ENCODE results near the gene TNS3. TPM values are rescaled to one million over a fixed set of nuclear protein-coding genes. Genes with fewer than 3 reads are reported as not detected.

TNS3 gene
- total RNA-seq, 1 donor from 2014 or later: 4.6 TPM

GRCh38 chr7:47337531-47337930, 244.4 kb downstream of the TNS3 start:
- ATAC-seq: peak; percentile 68

- ATAC-seq: no peak
Measured at GRCh38 chr7:47336472-47337425, 245.2 kb downstream of the TNS3 start.

- ATAC-seq: peak; percentile 84
Measured at GRCh38 chr7:47335557-47336471, 246.1 kb downstream of the TNS3 start.

- ATAC-seq: no peak
Measured at GRCh38 chr7:47335071-47335470, 246.8 kb downstream of the TNS3 start.

- ATAC-seq: no peak
Measured at GRCh38 chr7:47333959-47334358, 248.0 kb downstream of the TNS3 start.

- no peak for ATAC-seq
Measured at GRCh38 chr7:47333554-47333887, 248.4 kb downstream of the TNS3 start.

GRCh38 chr7:47332681-47333553, 249.0 kb downstream of the TNS3 start:
- ATAC-seq: no peak

- ATAC-seq: no peak
Measured at GRCh38 chr7:47332213-47332612, 249.7 kb downstream of the TNS3 start.

- no peak for ATAC-seq
Measured at GRCh38 chr7:47331179-47331565, 250.7 kb downstream of the TNS3 start.

GRCh38 chr7:47330561-47331178, 251.2 kb downstream of the TNS3 start:
- ATAC-seq: no peak

- ATAC-seq: no peak
Measured at GRCh38 chr7:47330026-47330425, 251.9 kb downstream of the TNS3 start.

GRCh38 chr7:47329320-47329926, 252.5 kb downstream of the TNS3 start:
- ATAC-seq: peak; percentile 30

- ATAC-seq: no peak
Measured at GRCh38 chr7:47328392-47329319, 253.3 kb downstream of the TNS3 start.

- peak; percentile 59 for ATAC-seq
Measured at GRCh38 chr7:47327698-47328391, 254.1 kb downstream of the TNS3 start.

- no peak for ATAC-seq
Measured at GRCh38 chr7:47327346-47327697, 254.6 kb downstream of the TNS3 start.

- peak; percentile 6 for ATAC-seq
Measured at GRCh38 chr7:47326808-47327207, 255.1 kb downstream of the TNS3 start.

GRCh38 chr7:47326220-47326619, 255.7 kb downstream of the TNS3 start:
- ATAC-seq: peak; percentile 72

GRCh38 chr7:47325337-47325736, 256.6 kb downstream of the TNS3 start:
- no peak for ATAC-seq

GRCh38 chr7:47323904-47324303, 258.0 kb downstream of the TNS3 start:
- no peak for ATAC-seq

- no peak for ATAC-seq
Measured at GRCh38 chr7:47322731-47323130, 259.2 kb downstream of the TNS3 start.

Data from esophagus mucosa (tissue), 1 donor.